GM19328 (cell line): ENCODE data around the gene SLC22A1.

ENCODE experiments used
- ATAC-seq: cut with Tn5 transposase; IDR thresholded peaks from one replicate; pipeline ENCODE4 v1.9.1; 2021; ENCODE audit warnings: mild to moderate bottlenecking, moderate library complexity; ENCODE audit not compliant: unreplicated experiment

Gene SLC22A1

GRCh38 chr6:160167604-160168399, 46.2 kb downstream of the SLC22A1 start:
- ATAC-seq = no peak

DNA sequence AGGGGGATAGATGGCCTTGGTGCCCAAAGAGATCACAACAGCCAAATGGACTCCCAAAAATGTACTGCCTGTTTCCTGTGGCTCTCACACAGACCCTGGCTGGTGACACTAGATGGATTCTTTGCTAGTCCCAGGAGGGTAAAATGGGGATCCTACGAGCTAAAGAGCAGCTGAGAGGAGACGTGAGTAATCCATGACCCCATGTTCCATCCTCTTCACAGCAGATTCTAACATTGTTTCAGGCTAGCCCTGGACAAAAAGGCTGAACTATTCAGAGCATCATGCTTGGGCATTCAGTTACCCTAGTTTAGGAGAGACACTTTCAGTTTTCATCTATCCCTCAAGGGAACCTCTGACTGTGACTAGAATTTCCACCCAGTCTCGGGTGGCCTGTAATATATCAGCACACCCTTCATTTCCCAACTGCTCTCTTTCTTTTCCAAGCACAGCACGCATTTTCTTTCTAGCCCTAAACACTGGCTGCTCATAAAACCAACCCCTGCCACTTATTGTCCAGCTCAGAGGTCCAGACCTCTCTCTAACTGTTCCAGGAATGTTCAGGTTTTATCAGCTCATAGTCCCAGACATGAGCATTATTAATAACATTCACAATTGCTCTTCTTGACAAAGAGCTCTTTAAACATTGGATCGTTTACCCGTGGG, 48.5 kb downstream of the SLC22A1 start:
- ATAC-seq = no peak

- no peak for ATAC-seq
These were observed 51.1 kb downstream of the SLC22A1 start for GRCh38 chr6:160172704-160173103.

DNA sequence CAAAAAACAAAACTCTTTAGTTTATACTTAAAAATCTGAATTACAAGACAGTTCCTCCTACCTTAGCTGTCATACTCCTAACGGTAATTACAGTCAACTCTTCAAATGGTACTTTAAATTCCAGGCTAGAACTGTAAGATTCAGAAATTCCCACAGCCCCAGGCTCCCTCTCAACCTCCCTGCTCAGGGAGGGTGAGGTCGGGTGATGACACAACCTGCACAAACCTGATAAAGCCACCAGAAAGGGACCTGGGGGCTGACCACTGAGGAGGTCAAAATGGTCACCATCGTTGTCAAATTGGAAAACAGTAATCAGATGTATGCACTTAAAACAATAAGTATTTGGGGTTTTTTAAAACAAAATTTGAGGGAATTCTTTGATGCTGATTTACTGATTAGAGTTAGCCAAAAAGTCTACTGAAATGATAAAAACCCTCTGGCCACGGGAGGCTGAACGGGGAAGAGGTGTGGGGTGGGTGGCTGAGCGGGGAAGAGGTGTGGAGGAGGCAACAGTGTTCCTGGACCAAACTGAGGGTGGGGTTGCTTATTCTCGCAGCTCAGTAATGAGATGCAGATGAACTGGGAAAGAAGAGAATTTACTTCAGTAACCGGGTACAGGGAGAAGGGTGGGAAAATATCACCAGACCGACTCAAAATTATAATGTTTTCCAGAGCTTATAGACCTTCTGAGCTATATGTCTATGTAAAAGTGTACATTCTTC, 52.4 kb downstream of the SLC22A1 start:
- no peak for ATAC-seq

GRCh38 chr6:160174681-160175080, 53.1 kb downstream of the SLC22A1 start:
- ATAC-seq = no peak

DNA sequence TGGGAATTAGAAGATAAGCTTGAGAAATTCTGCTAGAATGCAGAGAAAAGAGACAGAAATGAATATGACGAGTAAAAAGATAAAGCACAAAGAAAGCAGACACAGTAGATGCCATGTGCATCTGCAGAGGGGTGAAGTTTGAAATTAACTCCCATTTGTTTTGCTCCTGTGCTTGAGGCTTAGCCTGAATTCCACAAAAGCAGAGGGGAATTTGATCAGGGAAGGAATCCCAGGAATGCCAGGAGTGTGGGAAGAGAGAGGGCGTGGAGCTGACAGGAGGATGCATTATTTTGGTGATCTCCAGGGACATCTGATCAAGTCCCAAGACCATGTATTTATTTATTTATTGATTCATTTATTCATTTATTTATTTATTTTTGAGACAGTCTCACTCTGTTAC, 55.6 kb downstream of the SLC22A1 start:
- ATAC-seq = no peak

GRCh38 chr6:160178271-160178670, 56.7 kb downstream of the SLC22A1 start:
- no peak for ATAC-seq

DNA sequence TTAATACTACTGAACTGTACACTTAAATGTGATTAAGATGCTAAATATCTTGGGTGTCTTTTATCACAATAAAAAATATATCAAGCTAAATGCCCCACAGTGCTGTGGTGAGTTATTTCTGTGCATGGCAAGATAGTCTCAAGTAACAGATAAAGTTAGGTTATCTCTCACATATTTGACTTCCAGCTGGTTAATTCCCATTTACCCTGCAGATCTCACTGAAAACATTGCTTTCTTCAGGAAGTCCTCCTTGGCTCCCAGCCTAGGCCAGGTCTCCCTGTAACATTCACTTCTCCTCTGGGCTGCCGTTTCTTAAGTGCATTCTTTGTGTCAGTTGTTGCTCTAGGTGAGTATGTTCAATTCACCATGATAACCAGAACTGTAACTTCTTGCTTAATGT, 59.1 kb downstream of the SLC22A1 start:
- no peak for ATAC-seq

- no peak for ATAC-seq
These were observed 67.2 kb downstream of the SLC22A1 start for GRCh38 chr6:160188773-160189172.

GRCh38 chr6:160190081-160190480, 68.5 kb downstream of the SLC22A1 start:
- no peak for ATAC-seq

- ATAC-seq = no peak
These were observed 69.4 kb downstream of the SLC22A1 start for GRCh38 chr6:160190973-160191372.

- ATAC-seq = no peak
These were observed 71.2 kb downstream of the SLC22A1 start for GRCh38 chr6:160192840-160193239.

GRCh38 chr6:160194808-160195207, 73.2 kb downstream of the SLC22A1 start:
- ATAC-seq = no peak

- ATAC-seq = no peak
These were observed 76.0 kb downstream of the SLC22A1 start for GRCh38 chr6:160197662-160198061.

DNA sequence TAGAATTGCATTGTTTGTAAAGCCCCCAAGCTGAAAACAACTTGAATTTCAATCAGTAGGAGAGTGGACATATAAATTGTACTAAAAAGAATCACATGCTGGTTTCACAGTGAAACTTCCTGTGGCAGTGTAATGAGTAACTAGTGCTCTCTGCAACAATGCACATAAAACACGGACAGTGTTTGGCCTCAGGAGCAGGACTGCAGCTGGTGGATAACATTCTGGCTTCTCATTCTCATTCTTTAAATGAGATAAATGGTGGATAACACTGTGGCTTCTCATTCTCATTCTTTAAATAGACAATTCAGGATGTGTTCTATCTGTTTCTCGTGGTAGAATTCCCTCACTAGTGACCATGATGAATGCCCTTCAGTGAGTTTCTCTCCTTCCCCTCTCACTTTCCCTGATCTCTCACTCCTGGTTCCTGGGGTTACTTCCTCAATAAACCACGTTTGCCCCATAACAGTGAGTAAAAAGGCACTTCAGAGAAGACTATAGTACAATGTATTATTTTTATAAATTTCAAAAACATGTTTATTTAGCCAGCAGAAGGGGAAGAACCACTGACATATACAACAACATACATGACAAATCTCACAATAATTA, 77.1 kb downstream of the SLC22A1 start:
- ATAC-seq = no peak

- ATAC-seq = no peak
These were observed 79.4 kb downstream of the SLC22A1 start for GRCh38 chr6:160201061-160201460.

DNA sequence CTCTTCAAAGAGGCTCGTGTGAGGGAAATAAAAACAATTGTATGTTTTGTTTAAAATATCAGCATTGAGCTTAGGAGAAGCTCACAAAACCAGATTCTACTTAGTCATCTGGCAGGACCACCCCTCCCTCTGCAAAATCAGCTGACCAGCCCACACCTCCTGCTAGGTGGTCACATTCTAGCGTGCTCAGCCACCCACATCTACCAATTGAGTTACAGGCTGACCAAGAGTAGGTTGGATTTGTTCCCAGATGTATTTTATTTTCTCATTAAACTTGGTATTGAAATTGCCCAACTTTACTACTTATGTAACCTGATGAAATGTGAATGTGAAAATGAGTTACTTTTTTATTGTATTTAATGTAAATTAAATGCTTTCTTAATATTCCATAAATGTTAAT, 80.8 kb downstream of the SLC22A1 start:
- no peak for ATAC-seq

- no peak for ATAC-seq
These were observed 81.5 kb downstream of the SLC22A1 start for GRCh38 chr6:160203076-160203475.

DNA sequence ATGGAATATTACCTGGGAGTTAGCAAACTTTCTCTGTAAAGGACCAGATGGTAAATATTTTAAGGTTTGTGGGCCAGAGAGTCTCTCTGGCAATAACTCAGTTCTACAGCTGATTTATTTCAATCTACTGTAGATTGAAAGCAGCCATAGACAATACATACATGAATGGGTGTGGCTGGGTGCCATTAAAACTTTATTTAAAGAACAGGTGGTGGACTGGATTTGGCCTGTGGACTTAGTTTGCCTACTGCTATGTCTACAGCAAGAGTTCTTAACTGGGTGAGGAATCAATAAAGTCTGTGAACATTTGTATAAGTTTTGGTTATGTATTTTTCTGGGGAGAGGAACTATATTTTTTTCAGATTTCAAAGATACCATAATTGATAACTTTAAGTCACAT, 81.9 kb downstream of the SLC22A1 start:
- ATAC-seq = no peak

DNA sequence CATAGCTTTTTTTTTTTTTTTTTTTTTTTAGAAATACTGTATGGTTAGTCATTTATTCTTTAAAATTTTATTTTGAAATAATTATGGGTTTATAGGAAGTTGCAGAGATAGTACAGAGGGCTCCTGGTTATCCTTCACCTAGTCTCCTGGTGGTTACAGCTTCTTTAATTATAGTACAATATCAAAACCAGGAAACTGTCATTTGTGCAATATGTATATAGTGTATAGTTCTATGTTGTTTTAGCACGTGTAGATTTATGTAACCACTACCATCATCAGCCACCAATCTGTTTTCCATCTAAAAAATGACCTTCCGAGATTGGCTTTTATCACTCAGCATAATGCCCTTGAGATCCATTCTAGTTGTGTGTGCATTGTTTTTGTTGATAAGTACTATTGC, 82.3 kb downstream of the SLC22A1 start:
- no peak for ATAC-seq

DNA sequence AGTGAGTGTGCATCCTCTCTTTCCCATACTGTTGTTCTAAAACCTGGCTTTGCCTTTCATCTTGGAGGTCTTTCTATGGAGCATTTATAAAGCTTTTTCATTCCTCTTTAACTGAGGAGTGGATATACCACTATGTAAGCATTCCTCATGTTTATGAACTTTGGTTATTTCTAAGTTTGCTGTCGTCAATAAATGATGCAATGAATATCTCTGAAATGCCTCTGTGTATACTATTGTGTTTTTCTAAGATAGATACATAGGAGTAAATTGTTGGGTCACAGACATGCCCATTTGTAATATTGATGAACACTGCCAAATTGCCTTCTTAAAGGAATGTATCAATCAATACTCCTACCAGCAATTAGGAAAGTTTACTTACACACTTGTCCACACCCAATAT, 83.1 kb downstream of the SLC22A1 start:
- no peak for ATAC-seq
